HFF-Myc (cell line): ENCODE data around the gene SCUBE1.

ENCODE experiments used
- DNase-seq: peaks from one replicate; pipeline ENCODE4 v3.0.0-alpha.2; 2011; ENCODE audit warnings: low read depth; ENCODE audit errors: extremely low read depth
- H3K4me3 ChIP-seq: replicated peaks from 2 replicates; pipeline ENCODE4 v1.5.1; 2011; ENCODE audit warnings: low read depth, mild to moderate bottlenecking, control low read depth, low read length
- CTCF ChIP-seq: IDR thresholded peaks from 2 replicates; pipeline ENCODE4 v1.5.1; 2012; ENCODE audit warnings: mild to moderate bottlenecking, low read depth, low read length, control low read depth; ENCODE audit errors: missing control alignments

Gene SCUBE1

DNA sequence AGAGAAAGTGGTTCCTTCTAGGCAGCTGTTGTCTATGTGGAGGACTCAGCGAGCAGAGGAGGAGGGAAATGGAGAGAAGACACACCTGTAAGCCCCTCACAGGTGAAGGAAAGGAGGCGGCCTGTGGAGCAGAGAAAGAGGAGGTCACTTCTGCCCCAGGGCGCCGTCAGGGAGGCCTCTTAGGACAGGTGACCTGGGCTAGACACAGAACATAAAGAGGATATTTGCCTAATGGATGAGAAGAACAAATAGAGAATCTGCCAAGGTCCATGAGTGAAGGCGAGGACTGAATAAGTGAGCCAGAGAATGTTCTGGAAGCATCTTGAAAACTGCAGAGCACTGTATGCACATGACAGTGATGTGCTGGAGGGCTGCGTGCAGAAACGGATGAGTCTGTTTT, 2.2 kb upstream of the SCUBE1 start:
- no peak for TF ChIP-seq CTCF
- H3K4me3 ChIP-seq, result no peak overlapping the region
- DNase-seq, result no peak

DNA sequence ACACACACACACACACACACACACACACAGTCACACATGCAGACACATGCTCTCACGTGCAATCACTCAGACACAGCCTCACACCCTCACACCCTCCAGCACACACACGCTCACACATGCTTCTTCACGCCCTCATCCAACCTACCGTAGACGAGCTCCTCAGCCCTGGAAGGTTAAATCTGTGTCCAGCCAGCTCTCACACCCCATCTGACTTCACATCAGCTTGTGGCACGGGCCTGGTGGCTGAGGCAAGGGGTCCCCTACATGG, 1.3 kb upstream of the SCUBE1 start:
- TF ChIP-seq CTCF, result no peak
- no peak for DNase-seq
- H3K4me3 ChIP-seq, result no peak overlapping the region

GRCh38 chr22:43343670-43344519, 723 bp upstream of the SCUBE1 start:
- DNase-seq, result no peak
- no peak overlapping the region for H3K4me3 ChIP-seq
- TF ChIP-seq CTCF, result no peak

GRCh38 chr22:43342347-43343261, 568 bp downstream of the SCUBE1 start:
- no peak for TF ChIP-seq CTCF
- no peak overlapping the region for H3K4me3 ChIP-seq
- no peak for DNase-seq

DNA sequence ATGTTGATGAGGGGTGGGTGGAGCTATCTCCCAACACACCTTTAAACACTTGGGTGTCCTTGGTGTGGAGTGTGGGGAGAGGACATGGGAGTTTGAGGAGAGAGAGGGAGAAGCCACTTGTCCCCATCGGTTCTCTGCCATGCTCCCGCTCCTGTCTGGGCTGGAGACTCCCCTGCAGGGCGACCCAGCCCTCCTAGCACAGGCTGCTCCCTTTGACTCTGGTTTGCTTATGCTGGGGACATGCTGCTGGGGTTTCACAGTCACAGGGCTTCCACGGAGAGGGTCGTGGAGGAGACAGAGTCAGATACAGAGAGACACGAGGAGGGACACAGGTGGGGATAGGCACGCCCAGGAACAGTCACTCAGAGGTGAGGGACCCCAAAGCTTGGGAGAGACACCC, 1.6 kb downstream of the SCUBE1 start:
- no peak for TF ChIP-seq CTCF
- no peak for DNase-seq
- no peak overlapping the region for H3K4me3 ChIP-seq

DNA sequence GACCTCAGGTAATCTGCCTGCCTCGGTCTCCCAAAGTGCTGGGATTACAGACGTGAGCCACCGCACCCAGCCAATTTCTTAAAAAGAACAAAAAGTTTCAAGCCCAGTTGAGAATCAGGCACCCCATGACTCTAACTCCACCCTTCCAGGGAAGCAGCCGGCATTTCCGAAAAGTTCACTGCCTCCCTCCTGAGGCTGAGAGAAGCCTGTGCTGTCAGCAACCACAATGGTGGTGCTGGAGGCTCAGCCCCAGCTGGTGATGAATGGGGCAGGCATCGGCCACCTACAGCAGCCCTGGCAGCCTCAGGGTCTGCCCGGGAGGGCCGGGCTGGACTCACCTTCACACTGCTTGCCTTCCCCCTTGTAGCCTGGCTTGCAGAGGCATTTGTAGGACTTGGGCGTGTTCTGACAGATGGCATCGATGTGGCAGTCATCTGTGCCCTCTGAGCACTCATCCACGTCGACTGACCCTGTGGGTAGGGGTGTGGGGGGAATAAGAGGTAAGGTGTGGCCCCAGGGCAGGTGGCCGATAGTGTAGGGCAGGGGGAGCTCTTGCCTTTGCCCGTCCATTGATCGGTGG, 4.3 kb downstream of the SCUBE1 start:
- no peak overlapping the region for H3K4me3 ChIP-seq
- no peak for TF ChIP-seq CTCF
- no peak for DNase-seq
